Ureter (tissue), 1 donor: ENCODE measurements around the gene DNMT1. TPM values are rescaled to one million over a fixed set of nuclear protein-coding genes. Genes with fewer than 3 reads are reported as not detected.

Experiments used
- DNase-seq: peaks from one replicate; pipeline ENCODE4 v3.0.0-alpha.2; 2020; ENCODE audit warnings: low spot score
- total RNA-seq: library from RNA; stranded (reverse); gene quantifications from one replicate; pipeline ENCODE4 v1.2.4, GENCODE V29; 2023
- donor health status: DM: yes; HTN: yes; CAD: no.

The DNMT1 gene
- total RNA-seq, 1 donor from 2014 or later, result 61.1 TPM

DNA sequence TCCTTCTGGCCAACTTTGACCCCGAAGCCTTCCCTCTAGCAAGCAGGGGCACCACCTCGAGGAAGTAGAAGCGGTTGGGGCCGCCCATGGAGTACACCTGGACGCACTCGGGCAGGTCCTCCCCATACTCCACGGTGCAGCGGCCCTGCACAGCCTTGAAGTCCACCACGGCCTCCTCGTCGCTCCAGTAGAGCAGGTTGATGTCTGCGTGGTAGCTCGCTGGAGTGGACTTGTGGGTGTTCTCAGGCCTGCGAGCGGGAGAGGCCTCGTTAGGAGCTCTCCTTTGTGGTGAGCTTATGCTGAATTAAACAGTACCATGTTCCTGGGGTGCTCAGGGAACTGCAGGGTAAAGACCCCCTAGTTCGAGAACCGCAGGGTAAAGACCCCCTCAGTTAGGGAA lies 52.8 kb downstream of the DNMT1 start:
- DNase-seq, result no peak

- no peak for DNase-seq
Observed at GRCh38 chr19:10141479-10141878, 53.3 kb downstream of the DNMT1 start.

DNA sequence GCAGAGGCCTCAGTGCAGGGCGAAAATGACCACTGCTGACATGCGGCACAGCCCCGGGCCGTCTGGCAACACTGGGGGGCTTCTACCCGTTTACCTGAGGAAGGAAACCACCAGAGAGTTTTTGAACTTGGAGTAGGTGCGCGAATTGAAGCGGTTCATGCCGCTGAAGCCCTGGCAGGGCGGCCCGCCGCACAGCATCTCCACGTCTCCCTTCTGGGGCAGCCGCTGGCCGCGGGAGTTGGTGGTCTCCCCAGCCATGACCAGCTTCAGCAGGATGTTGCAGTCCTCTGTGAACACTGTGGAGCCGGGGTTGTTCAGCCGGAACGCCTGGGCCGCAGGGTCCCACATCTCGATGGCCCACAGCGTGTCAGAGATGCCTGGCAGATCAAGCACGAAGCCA lies 54.8 kb downstream of the DNMT1 start:
- no peak for DNase-seq

DNA sequence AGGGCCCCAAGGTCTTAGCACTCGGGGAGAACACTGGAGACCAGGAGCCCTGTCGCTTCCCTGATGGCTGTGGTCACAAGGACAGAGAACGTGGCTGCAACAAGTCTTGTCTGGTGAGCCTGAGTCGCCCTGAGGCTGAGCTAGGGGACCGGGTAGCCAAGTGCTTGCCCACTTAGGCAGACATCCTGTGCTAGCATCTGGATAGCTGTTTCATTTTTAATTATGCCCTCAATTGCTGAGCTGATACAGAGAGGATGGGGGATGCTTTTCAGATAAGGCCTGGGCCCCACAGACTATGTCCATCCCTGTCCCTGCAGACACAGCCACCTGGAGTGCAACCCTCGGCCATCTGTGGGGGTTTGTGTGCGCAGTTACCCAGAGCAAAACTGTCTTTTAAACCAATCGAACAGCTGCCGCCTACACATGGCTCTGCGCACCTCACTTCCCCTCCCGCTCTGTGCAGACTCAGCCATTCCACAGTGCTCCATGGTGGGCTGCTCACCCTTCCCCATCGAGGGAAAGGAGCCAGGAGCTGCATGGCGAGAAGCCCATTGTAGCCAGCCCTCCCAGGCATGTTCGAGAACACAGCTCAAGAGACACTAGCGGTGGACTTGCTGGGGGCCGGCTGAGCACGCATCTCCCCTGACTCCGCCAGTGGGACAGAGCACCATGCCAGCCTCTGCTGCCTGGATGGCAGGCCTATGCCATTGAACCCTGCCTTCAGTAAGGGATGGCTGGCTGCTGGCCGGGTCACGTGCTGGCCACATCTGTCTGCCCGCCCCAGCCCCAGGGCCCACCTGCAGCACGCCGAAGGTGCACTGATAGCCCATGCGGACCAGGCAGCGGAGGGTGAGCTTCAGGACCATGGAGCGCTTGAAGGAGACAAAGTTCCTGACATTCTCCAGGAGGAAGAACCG lies 55.6 kb downstream of the DNMT1 start:
- no peak for DNase-seq

- DNase-seq, result no peak
Observed at GRCh38 chr19:10137751-10138682, 56.7 kb downstream of the DNMT1 start.

GRCh38 chr19:10136936-10137335 lies 57.8 kb downstream of the DNMT1 start:
- no peak for DNase-seq

DNA sequence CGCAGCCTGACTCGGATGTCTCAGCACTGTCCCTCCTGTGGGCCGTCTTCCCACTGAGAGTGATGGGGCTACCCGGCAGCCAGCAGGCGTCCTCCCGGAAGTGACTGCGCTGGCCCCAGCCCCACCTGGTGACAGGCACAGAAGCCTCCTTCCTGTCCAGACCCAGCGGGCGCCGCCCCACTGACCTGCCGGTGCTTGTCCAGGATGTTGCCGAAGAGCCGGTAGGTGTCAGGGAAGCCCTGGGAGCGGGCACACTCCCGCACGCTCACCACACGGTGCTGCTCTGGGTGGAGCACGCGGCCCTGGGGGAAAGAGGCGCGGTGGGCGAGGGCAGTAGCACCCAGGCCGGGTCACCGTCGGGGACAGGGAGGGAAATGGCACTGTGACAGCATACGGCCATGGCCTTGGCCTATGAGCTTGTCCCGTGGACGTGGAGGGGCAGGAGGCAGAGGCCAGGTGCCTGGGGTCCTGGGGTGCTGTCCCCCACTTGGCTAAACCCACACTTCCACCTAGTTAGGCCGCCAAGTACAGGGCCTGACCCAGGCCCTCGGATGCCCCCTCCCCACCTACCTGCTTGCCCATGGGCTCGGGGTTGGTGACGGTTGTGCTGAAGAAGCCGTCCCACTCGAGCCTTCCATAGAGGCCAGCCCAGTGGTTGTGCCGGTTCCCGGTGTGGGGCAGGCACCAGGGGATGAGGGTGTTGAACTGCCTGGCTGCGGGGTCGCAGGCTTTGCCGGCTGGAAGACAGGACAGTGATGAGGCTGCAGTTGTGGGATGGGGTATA lies 59.0 kb downstream of the DNMT1 start:
- DNase-seq, result peak; percentile 73

DNA sequence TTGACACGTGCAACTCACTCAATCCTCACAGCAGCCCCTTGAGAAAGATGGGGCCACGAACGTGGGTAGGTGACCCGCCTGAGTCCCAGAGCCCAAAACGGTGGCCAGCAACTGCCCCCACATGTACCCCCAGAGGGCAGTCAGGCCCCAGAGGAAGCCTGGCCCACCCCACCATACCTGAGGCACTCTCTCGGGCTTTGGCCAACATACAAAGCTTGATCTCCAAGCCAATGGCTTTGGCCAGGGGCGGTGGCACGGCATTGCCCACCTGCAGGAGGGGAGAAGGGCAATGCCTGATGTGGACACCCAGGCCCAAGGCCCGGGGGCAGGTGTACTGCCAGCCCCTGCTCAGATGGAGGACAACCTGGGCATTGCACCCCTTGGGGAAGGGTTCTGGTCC lies 60.7 kb downstream of the DNMT1 start:
- DNase-seq, result no peak

- DNase-seq, result no peak
Observed at GRCh38 chr19:10133596-10133995, 61.2 kb downstream of the DNMT1 start.

DNA sequence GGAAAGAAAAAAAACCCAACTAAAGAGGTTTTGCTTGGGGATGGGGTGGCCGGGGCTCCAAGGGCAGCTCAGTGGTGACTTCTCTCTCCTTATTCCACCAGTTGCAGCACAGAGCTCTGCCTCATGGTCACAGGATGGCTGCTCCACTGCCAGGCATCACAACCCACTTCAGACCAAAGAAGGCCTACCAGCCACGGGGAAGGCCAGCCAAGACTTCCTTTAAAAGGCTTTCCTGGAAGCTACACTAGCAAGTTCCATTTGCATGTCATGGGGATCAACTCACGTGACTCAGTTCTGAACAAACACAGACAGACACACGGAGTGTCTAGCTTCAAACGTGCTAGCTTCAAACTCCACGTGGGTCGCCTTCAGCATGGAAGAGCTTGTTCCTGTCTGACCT lies 61.8 kb downstream of the DNMT1 start:
- no peak for DNase-seq

DNA sequence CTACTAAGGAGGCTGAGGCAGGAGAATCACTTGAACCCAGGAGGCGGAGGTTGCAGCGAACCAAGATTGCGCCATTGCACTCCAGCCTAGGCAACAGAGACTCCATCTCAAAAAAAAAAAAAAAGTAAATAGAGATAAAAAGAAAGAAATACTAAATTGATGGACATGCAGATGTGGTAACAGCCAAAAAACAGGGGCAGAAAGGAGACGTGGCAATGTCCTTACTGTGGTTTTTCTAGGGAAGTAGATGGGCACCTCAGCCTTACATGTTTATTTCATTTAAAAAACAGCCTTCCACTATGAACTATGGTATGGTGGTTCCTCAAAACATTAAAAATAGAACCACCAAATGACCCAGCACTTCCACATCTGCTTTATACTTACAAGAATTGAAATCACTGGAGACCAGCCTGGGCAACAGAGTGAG lies 68.5 kb downstream of the DNMT1 start:
- no peak for DNase-seq

DNA sequence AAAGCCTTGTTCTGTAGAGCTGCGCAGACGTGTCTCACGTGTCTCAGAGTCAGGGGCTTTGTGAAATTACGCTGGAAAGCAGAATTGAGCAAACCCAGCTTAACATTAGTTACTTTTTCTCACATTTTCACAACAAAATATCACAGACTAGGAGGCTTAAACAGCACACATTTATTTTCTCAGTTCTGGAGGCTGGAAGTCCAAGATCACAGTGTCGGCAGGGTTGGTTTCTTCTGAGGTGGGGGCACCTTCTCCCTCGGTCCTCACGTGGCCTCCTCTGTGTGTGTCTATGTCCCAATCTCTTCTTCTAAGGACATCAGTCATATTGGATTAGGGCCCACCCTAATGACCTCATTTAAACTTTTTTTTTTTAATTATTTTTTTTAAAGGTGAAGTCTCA lies 70.3 kb downstream of the DNMT1 start:
- DNase-seq, result no peak

GRCh38 chr19:10122045-10122444 lies 72.7 kb downstream of the DNMT1 start:
- no peak for DNase-seq

- DNase-seq, result no peak
Observed at GRCh38 chr19:10120538-10121189, 74.1 kb downstream of the DNMT1 start.

GRCh38 chr19:10118960-10119359 lies 75.8 kb downstream of the DNMT1 start:
- DNase-seq, result no peak

DNA sequence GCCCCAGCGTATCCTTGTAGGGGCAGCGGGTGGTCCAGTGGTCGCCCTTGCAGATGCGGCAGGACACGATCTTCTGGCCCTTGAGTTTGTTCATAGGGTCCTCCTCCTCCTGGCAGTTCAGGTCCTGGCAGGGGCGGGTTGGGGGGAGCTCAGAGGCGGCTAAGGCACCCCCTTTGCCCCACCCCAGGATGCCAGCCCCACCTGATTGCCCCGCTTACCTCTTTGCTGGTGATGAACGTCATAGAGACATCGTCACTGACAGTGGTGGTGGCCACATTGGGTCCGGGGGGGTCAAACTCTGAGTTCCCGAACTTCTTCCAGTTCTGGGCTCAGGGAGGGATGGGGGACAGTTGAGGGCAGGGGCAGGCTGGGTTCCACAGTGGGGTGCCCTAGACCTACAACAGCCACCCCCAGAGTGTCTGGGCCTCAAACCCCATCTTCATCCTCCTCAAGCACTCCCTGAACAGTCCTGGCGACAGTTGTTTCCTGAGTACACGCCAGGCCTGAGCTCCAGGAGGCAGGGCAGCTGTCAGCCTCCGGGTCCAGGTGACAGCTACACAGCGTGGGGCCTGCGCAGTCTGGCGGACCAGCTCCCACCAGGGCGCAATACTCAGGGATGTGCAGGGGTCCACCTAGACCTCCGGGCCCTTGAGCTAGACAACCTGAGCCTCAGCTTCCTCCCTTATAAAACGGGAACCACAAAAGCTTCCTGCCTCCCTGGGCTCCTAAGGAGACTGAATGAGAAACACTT lies 77.7 kb downstream of the DNMT1 start:
- DNase-seq, result no peak

DNA sequence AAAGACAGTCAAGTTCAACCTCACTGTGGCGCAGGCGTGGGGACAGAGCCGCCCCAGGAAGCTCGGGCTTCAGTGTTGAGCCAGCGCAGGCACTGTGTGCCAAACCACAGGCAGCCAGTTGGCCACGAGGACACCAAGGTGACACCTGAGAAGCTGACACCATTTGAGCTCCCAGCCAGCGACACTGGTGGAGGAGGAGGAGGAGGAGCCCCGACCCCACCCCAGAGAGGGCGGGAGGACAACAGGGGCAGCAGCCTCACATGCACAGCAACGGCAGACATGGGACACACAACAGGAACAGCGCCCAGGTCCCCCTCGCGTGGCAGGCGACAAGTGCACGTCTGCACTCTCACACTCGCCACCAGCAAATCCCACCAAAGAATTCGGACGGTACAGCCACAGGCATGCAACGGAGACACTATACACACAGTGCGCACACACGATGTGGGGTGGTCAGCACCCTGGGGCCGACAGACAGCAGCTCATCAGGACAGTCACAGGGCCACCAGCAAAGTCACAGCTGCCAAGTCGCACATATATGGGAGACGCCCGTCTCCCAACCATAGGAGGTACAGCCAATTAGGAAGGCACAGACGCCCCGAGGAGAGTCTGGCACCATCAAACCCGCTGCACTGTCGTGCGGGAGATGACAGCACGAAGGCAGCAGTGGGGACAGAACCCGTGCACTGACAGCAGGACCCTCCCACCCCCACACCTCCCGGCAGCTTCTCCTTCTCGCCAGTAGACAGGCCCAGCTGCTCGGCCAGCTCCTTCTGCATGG lies 78.5 kb downstream of the DNMT1 start:
- DNase-seq, result no peak

DNA sequence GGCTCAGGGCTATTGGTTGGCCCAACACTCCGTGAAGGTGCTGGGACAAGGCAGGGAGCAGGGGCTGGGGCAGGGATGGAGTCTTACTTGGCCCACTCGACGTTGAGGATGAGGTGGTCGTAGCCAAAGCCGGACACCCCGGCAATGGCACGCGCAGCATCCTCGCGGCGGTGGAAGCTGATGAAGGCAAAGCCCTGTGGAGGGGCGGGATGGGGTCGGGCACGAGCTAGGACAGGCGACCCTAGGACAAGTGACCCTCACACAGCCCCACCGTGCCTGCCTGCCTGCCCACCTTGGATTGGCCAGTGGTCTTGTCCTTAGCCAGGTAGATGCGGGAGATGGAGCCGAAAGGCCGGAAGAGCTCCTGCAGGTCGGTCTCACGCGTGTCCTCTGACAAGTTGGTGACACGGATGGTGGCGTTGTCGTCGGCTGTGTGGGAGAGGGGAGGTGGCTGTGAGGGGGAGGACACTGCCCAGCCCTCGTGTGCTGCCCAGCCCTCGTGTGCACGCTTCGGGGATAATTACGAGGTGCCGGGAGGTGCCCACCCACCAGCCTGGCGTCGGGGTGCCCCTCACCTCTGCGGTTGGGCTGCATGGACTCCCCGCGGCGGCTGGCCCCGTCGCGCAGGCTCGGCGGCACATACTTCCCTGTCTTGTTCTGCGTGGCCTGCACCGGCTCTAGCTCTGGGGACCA lies 79.2 kb downstream of the DNMT1 start:
- DNase-seq, result no peak
